ENCODE data around the gene URAD. TPM values are rescaled to one million over a fixed set of nuclear protein-coding genes. Genes with fewer than 3 reads are reported as not detected.
"Not testable (repeated sequence)": the region's sequence is repeated elsewhere in the genome, so short reads cannot be mapped to it uniquely, and the experiment has no call there.

URAD gene
- total RNA-seq, 2 donors from 2014 or later = not detected

DNA sequence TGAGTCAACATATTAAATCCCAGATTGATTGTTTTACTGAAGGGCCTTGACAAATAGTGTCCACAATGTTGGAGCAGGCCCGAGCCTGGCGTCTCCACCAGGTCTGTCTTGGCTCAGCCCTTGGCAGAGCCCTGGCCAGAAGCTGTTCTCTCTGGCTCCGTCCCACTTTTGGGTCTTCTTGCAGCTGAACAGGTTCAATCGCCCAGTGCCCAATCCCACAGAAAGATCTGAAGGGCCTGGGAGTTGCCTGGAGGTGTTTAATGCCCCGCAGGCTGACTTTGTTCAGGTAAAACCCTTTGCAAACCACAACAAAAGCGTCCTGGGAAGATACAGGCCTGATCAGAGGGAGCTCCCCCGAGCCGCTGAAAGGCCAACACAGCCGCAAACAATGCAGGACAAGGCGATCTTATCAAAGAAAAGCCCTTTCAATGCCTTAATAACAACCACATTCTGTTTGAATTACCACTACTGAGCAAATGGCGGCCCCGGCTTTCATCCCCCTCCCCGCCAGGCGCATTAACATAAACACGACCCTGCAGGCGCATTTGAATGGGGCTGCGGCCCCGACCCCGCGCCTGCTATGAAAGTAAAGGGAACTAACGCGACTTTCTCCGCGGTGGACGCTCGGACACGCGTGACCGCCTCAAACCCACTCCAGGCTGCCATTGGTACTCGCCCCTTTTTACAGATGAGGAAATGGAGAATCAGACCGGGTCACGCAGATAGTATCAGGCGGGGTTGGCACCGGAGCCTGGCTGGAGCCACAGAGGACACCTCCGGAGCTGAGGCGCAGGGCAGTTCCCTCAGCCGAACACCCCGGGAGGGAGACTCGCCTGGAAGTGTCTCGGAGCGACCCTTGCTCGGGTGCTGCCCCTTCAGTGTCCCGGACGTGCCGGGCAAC is 22.5 kb downstream of the URAD start:
- Histone ChIP-seq H3K36me3 (replicated peaks in 1 of 2; ENCODE audit: insufficient read depth in 1 of 2, low read depth in 2 of 2) (no peaks in the 10 kb centered on the region), H3K4me3 (no peak overlapping the region), H3K4me1 (peaks cover 52% of the 10 kb centered on the region), H3K27me3 (peaks cover 0 to 13% of the 10 kb centered on the region in 2 donors), H3K9me3 (no peaks in the 10 kb centered on the region), H3K27ac (peak overlapping the region; percentile 12 to 76 (median 73))
- 48 to 59% methylated on average over 31 to 45 of the region's 45 CpGs for WGBS, 2 donors
- TF ChIP-seq, protein P1, sequence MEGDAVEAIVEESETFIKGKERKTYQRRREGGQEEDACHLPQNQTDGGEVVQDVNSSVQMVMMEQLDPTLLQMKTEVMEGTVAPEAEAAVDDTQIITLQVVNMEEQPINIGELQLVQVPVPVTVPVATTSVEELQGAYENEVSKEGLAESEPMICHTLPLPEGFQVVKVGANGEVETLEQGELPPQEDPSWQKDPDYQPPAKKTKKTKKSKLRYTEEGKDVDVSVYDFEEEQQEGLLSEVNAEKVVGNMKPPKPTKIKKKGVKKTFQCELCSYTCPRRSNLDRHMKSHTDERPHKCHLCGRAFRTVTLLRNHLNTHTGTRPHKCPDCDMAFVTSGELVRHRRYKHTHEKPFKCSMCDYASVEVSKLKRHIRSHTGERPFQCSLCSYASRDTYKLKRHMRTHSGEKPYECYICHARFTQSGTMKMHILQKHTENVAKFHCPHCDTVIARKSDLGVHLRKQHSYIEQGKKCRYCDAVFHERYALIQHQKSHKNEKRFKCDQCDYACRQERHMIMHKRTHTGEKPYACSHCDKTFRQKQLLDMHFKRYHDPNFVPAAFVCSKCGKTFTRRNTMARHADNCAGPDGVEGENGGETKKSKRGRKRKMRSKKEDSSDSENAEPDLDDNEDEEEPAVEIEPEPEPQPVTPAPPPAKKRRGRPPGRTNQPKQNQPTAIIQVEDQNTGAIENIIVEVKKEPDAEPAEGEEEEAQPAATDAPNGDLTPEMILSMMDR (IDR thresholded peaks at IDR 0.05) = no peak
- TF ChIP-seq POLR2A (IDR thresholded peaks at IDR 0.05) = no peak
- ATAC-seq (no peak), DNase-seq (peak in 2 of 4 donors; percentile 37)
- intact Hi-C loops (cut with DNase I) = no loop called here

DNA sequence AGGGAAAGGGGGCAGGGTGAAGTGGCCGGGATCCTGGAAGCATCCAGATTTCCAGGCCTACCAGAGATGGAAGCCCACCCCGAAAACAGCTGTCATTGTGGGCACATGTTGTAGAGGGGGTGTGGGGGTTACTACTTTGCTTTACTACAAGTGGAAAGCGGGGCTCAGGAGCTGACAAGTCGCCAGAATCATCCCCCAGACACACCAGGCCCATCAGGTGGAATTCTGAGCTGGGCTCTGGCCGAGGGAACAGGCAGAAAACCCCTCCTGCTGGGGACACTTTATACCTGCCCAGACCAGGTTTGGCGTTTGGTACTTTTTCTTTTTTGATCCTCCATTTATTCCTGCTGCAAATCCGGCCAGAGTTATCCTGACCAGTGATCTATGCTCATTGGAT is 23.2 kb downstream of the URAD start:
- 53 to 63% methylated on average over 7 of the region's 7 CpGs for WGBS, 2 donors
- H3K27me3 ChIP-seq = peaks cover 0 to 13% of the 10 kb centered on the region in 2 donors
- ATAC-seq = no peak
- no peak overlapping the region for H3K4me3 ChIP-seq
- H3K4me1 ChIP-seq = peaks cover 57% of the 10 kb centered on the region
- H3K27ac ChIP-seq = peak overlapping the region; percentile 12 to 76 (median 73)
- H3K9me3 ChIP-seq = no peaks in the 10 kb centered on the region
- DNase-seq = no peak
- intact Hi-C loops (cut with DNase I) = no loop called here
- no peak for TF ChIP-seq POLR2A (IDR thresholded peaks at IDR 0.05)
- TF ChIP-seq, protein P1 (IDR thresholded peaks at IDR 0.05) = no peak
- no peaks in the 10 kb centered on the region for H3K36me3 ChIP-seq (replicated peaks in 1 of 2; ENCODE audit: insufficient read depth in 1 of 2, low read depth in 2 of 2)

DNA sequence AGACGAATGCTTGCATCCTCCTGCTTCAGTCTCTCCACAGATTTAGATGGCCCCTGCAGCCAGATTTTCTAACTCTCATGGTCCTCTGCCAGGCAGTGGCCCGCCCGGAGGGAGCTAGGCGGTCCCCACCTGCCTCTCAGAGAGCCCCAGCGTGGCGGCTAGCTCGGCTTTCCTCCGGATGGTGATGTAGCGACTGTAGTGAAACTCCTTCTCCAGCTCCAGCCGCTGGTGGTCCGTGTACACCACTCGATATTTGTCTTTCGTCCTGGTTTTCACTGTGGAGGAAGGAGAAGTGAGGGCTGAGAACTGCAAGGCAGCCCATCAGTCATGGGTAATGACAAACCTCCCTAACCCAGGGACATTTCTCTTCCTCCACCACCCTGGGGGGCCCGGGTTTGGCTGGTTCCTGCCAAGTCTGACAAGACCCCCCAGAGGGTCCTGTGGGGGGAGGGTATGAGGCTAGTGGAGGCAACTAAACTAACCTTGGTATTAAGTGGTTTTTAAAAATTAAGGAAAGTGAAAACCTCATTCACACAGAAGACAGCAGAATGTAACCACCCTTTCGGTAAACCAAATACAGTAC is 23.7 kb downstream of the URAD start:
- Histone ChIP-seq H3K27me3 (peaks cover 0 to 13% of the 10 kb centered on the region in 2 donors), H3K27ac (peak overlapping the region; percentile 12 to 76 (median 73))

DNA sequence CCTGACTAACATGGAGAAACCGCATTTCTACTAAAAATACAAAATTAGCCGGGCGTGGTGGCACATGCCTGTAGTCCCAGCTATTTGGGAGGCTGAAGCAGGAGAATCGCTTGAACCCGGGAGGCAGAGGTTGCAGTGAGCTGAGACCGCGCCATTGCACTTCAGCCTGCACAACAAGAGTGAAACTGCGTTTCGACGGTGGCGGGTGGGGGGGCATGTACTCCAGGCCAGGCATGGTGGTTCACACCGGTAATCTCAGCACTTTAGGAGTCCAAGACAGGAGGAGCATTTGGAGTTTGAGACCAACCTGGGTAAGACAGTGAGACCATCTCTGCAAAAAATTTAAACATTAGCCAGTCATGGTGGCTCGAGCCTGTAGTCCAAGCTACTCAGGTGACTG is 24.3 kb downstream of the URAD start:
- DNase-seq; H3K36me3 ChIP-seq (replicated peaks in 1 of 2; ENCODE audit: insufficient read depth in 1 of 2, low read depth in 2 of 2); H3K9me3 ChIP-seq; H3K4me3 ChIP-seq; ATAC-seq; intact Hi-C loops (cut with DNase I): not testable (repeated sequence)
- Histone ChIP-seq H3K4me1 (peaks cover 65% of the 10 kb centered on the region), H3K27me3 (peaks cover 0 to 11% of the 10 kb centered on the region in 2 donors), H3K27ac (peak overlapping the region in 3 of 4 donors; percentile 72 to 76 (median 74))
- WGBS, 2 donors = 77 to 79% methylated on average over 13 of the region's 13 CpGs

More for the DNA sequence above, 23.7 kb downstream of the URAD start:
- Histone ChIP-seq H3K36me3 (replicated peaks in 1 of 2; ENCODE audit: insufficient read depth in 1 of 2, low read depth in 2 of 2) (no peaks in the 10 kb centered on the region), H3K9me3 (no peaks in the 10 kb centered on the region), H3K4me3 (no peak overlapping the region), H3K4me1 (peaks cover 62% of the 10 kb centered on the region)
- ATAC-seq = no peak
- DNase-seq = no peak
- TF ChIP-seq, protein P1 (IDR thresholded peaks at IDR 0.05) = no peak
- peak in 2 of 3 donors; percentile 13 to 43 for TF ChIP-seq POLR2A (IDR thresholded peaks at IDR 0.05)
- intact Hi-C loops (cut with DNase I) = no loop called here
- 42 to 50% methylated on average over 12 to 15 of the region's 15 CpGs for WGBS, 2 donors

DNA sequence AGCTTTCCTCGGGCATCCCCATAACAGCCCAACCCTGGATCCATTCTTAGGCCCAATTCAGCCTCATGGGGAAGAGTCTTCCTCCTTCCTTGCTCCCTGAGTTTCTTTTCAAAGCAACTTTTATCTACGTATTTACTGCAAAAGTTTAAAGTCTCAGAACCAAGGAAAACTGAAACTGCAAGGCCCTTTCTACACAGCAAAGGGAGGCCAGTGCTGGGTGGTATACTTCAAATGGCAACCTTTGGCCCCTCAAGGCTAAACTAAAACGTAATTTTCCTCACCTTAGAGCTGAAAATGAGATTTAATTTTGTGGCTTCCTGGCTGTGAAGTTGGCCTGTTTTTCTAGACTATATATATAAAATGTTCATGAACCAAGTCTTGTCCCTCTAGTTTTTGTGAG is 25.0 kb downstream of the URAD start:
- peaks cover 0 to 7% of the 10 kb centered on the region in 2 donors for H3K27me3 ChIP-seq
- H3K4me1 ChIP-seq = peaks cover 63% of the 10 kb centered on the region
- H3K4me3 ChIP-seq = no peak overlapping the region
- peak overlapping the region in 3 of 4 donors; percentile 72 to 76 (median 74) for H3K27ac ChIP-seq
- TF ChIP-seq POLR2A (IDR thresholded peaks at IDR 0.05) = no peak
- TF ChIP-seq, protein P1 (IDR thresholded peaks at IDR 0.05) = no peak
- ATAC-seq (no peak), DNase-seq (no peak)
- no peaks in the 10 kb centered on the region for H3K9me3 ChIP-seq
- intact Hi-C loops (cut with DNase I) = no loop called here
- no peaks in the 10 kb centered on the region for H3K36me3 ChIP-seq (replicated peaks in 1 of 2; ENCODE audit: insufficient read depth in 1 of 2, low read depth in 2 of 2)
- 53 to 61% methylated on average over 3 of the region's 3 CpGs for WGBS, 2 donors

All from body of pancreas (tissue), 4 donors.